GM19324 (cell line): ENCODE measurements around the gene HNRNPUL2.
"Not testable (repeated sequence)": the region's sequence is repeated elsewhere in the genome, so short reads cannot be mapped to it uniquely, and the experiment has no call there.

ENCODE experiments used
- ATAC-seq: cut with Tn5 transposase; IDR thresholded peaks from one replicate; pipeline ENCODE4 v1.9.1; 2021; ENCODE audit warnings: mild to moderate bottlenecking, moderate library complexity; ENCODE audit not compliant: unreplicated experiment, low FRiP score

HNRNPUL2 gene

DNA sequence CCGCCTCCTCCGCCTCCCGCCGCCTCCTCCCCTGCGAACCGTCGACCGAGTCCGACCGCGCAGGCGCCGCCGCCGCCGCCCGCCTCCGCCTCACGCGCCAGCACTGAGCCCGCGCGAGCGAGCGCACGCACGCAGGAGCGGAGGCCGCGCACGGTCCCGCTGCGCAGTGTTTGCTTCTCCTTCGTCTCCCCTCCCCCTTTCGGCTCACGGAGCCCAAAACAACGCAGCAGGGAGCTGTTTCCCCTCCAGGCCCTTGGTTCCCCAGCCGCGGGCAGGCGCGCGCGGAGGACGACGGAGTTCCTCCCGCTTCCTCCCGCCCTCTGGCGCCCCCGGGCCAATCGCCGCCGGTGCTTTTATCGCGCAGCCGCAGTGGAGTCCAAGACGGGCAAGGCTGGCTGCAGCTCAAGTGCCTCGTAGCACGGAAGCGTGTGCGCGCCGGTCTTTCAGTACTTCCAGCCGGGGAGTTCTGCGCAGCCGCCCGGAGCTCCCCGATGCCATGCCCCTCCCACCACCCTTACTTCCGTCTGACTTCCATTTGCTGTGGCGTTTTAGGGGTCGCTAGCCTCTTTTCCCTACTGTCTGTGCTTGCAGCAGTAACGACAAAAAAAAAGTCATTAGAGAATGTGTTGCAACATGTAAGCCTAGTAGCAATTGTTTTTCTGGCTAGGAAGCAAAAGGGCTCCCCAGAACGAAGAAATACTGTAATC, at the start of gene HNRNPUL2:
HNRNPUL2 (minus strand) TSS at position 293 of the 707 bp plus-strand sequence. CDS start 301 bp downstream, outside the sequence.
- ATAC-seq, result peak; percentile 83

- no peak for ATAC-seq
Measured at GRCh38 chr11:62775646-62776045, 48.4 kb upstream of the HNRNPUL2 start.

GRCh38 chr11:62774407-62774806, 47.1 kb upstream of the HNRNPUL2 start:
- no peak for ATAC-seq

- peak; percentile 84 for ATAC-seq
Measured at GRCh38 chr11:62771144-62772021, 44.1 kb upstream of the HNRNPUL2 start, which contains the start of gene TAF6L. Gene TAF6L, plus strand, starts transcription at chr11:62771396. Its CDS starts 4,388 bp downstream, at chr11:62775784.

GRCh38 chr11:62770778-62771143, 43.5 kb upstream of the HNRNPUL2 start:
- ATAC-seq, result no peak

DNA sequence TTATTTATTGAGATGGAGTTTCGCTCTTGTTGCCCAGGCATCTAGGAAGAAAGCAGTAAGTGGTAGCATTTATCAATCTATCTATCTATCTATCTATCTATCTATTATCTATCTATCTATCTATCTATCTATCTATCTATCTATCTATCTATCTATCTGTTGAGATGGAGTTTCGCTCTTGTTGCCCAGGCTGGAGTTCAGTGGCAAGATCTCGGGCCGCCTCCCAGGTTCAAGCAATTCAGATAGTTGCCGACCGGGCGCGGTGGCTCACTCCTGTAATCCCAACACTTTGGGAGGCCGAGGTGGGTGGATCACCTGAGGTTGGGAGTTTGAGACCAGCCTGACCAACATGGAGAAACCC, 33.6 kb upstream of the HNRNPUL2 start:
- not testable (repeated sequence) for ATAC-seq

DNA sequence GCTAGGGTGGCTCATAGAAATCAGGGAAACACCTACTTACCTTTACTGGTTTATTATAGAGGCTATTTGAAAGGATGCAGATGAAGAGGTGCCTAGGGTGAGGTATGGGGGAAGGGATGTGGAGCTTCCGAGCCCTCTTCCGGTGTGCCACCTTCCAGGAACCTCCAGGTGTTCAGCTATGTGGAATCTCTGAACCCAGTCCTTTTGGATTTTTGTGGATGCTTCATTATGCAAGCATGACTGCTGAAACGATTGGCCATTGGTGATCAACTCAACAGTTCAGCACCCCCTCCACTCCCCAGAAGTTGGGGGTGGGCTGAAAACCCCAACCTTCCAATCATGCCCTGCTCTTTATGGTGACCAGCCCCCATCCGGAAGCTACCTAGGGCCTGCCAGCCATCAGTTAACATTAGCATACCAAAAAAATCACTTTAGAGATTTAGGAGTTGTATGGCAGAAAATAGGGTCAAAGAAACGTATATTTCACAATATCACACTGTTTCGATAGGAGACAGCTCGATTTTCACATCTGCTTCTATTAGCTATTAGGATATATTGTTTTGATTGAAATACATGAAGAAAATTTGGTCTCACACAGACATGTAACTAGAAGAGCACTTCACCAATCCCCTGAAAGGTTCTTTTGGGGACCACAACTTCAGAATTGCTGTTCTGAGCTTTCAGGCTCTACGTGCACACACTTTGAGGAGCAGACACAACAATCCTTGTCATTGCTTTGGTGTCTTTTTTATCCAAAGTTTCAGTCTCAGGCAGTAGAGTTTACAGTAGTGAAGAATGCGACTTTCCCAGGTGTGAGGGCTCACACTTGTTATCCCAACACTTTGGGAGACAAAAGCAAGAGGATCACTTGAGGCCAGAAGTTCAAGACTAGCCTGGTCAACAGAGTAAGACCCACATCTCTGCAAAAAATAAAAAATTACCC, 30.9 kb upstream of the HNRNPUL2 start:
- no peak for ATAC-seq

GRCh38 chr11:62755086-62755615, 27.9 kb upstream of the HNRNPUL2 start:
- no peak for ATAC-seq

- peak; percentile 93 for ATAC-seq
Measured at GRCh38 chr11:62753736-62754603, 26.7 kb upstream of the HNRNPUL2 start, which contains the start of gene ZBTB3. Gene ZBTB3, minus strand, starts transcription at chr11:62754160. Its CDS starts 496 bp downstream, at chr11:62753664.

DNA sequence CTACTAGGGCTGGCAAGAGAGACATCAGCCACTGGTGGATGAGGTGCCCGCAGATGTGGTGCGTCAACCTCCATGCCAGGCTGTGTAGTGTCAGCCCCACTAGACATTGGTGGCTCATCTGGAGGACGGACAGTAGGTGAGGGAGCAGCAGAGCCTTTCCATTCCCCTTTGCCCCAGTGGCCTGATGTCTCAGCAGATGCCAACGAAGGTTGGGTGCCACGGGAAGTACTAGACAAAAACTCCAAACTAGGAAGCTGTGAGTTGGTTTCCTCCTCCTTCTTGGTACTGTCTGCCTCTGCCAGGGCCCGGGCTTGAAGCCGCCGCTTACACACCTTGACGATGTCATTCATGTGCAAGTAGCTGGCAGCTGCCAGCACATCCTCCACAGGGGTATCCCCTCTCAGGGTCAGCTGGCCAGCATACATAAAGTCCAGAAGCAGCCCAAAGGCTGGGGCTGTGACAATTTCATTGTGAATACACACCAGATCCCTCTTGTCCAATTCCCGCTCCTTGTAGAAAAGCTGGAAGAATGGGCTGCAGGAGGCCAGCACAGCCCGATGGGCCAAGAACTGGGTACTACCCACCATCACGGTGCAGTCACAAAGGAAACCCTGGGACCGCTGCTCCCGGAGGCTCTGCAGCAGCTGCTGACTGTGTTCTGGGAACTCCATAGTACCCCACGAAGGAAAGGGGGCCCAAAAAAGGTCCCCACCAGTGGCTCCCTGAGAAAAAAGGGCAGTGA, 25.9 kb upstream of the HNRNPUL2 start:
- no peak for ATAC-seq

GRCh38 chr11:62752177-62752785, 25.0 kb upstream of the HNRNPUL2 start:
- ATAC-seq, result no peak

DNA sequence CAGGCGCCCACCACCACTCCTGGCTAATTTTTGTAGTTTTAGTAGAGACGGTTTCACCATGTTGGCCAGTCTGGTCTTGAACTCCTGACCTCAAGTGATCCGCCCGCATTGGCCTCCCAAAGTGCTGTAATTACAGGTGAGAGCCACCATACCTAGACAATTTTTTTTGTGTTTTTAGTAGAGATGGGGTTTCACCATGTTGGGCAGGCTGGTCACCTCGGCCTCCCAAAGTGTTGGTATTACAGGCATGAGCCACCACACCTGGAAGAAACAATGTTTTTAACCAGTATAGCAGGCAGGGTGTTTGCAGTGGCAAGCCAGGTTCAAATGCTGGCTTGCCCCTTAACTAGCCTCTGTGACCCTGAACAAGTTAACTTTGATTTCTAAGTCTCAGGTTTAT, 22.7 kb upstream of the HNRNPUL2 start:
- ATAC-seq, result not testable (repeated sequence)

DNA sequence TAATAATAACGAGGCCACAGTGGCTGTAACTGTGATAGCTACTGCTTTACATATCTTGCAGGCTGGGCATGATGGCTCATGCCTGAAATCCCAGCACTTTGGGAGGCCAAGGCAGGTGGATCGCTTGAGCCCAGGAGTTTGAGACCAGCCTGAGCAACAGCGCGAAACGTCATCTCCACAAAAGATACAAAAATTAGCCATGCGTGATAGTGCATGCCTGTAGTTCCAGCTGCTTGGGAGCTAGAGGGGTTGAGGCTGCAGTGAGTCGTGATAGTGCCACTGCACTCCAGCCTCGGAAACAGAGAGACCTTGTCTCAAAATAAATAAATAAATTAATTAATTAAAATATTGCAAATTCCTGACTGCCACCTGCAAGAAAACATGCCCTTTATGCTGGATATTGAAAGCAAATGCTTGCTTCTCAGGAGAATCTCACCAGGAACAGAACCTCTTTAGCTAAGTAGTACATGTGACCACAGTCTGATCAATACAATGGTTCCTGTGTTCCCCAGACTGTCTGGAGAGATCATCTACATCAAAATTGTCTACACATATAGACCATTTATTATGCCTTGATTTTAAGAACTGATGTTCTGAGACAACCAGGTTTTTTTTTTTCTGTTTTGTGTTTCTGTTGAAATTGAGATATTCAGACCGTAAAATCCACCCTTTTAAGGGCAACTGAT, 20.4 kb upstream of the HNRNPUL2 start:
- ATAC-seq, result no peak

- ATAC-seq, result no peak
Measured at GRCh38 chr11:62737196-62737595, 9.9 kb upstream of the HNRNPUL2 start.

DNA sequence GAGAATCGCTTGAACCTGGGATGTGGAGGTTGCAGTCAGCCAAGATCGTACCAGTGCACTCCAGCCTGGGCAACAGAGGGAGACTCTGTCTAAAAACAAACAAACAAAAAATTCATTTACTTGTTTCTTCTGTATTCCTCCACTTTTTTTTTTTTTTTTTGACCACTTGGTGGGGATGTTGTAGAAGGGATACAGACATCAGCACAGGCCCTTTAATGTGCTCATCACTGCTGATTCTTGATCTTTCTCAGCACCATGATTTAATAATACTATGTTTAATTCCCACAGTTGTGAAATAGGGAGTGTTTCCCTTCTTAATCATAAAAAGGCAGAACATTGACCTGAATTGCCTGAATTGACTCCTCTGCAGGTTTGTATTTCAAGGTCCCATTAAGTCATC, 5.6 kb upstream of the HNRNPUL2 start:
- ATAC-seq, result no peak

DNA sequence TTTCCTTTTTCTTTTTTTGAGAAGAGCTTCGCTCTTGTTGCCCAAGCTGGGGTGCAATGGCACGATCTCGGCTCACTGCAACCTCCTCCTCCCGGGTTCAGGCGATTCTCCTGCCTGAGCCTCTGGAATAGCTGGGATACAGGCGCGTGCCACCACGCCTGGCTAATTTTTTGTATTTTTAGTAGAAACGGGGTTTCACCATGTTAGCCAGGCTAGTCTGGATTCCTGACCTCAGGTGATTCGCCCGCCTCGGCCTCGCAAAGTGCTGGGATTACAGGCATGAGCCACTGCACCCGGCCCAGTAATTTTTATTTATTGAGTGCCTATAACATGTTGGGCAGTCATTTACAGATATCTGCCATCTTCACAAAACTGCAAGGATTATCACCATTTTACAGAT, 2.8 kb upstream of the HNRNPUL2 start:
- not testable (repeated sequence) for ATAC-seq

GRCh38 chr11:62728171-62728988, 1.1 kb upstream of the HNRNPUL2 start, which contains the start of gene TTC9C:
Gene TTC9C, plus strand, starts transcription at chr11:62728486. Its CDS starts 363 bp downstream, at chr11:62728849.
- ATAC-seq, result peak; percentile 18
